OCI-LY1 (cell line): ENCODE results near the gene ICAM2.

Source experiments
- H2AFZ ChIP-seq: fragments of 200-600 bp; sonication (generic), shearing (Covaris generic); 2 replicates; pipeline ENCODE4 v1.6.0; 2014; ENCODE audit warnings: antibody characterized with exemption, mild to moderate bottlenecking, low read length
- H3F3A ChIP-seq: fragments of 200-600 bp; sonication (generic), shearing (Covaris generic); 2 replicates; pipeline ENCODE4 v1.6.0; 2014; ENCODE audit warnings: mild to moderate bottlenecking, antibody characterized with exemption, low read length, moderate library complexity; ENCODE audit not compliant: insufficient read depth
- H3K27ac ChIP-seq: fragments of 200-600 bp; sonication (generic); 2 replicates; pipeline ENCODE4 v1.5.1; 2014; ENCODE audit warnings: low read length, mixed run types, mild to moderate bottlenecking, low read depth; ENCODE audit not compliant: poor library complexity, severe bottlenecking
- H3K27me3 ChIP-seq: fragments of 200-600 bp; sonication (generic); 2 replicates; pipeline ENCODE4 v1.6.0; 2014; ENCODE audit warnings: antibody characterized with exemption, mild to moderate bottlenecking, low read length, moderate library complexity; ENCODE audit not compliant: insufficient read depth
- H3K36me3 ChIP-seq: fragments of 200-600 bp; sonication (generic); 2 replicates; pipeline ENCODE4 v1.6.1; 2014; ENCODE audit warnings: mild to moderate bottlenecking, antibody characterized with exemption, low read length, moderate library complexity, mixed read lengths; ENCODE audit not compliant: insufficient read depth
- H3K4me1 ChIP-seq: fragments of 200-600 bp; sonication (generic); 2 replicates; pipeline ENCODE4 v1.5.1; 2014; ENCODE audit warnings: mild to moderate bottlenecking, low read length, moderate library complexity; ENCODE audit not compliant: insufficient read depth, severe bottlenecking
- H3K4me2 ChIP-seq: fragments of 200-600 bp; sonication (generic), shearing (Covaris generic); 2 replicates; pipeline ENCODE4 v1.6.1; 2014; ENCODE audit warnings: low read length
- H3K4me3 ChIP-seq: fragments of 200-600 bp; sonication (generic); 2 replicates; pipeline ENCODE4 v1.5.1; 2014; ENCODE audit warnings: low read length, low read depth, mild to moderate bottlenecking, mixed read lengths; ENCODE audit not compliant: poor library complexity, severe bottlenecking
- H3K79me2 ChIP-seq: fragments of 200-600 bp; shearing (Covaris generic); 2 replicates; pipeline ENCODE4 v1.6.1; 2016; ENCODE audit warnings: mixed run types, low read length, mixed read lengths; ENCODE audit not compliant: insufficient read depth
- H3K9ac ChIP-seq: fragments of 200-600 bp; sonication (generic), shearing (Covaris generic); 2 replicates; pipeline ENCODE4 v1.6.1; 2014; ENCODE audit warnings: mild to moderate bottlenecking, low read length, mixed read lengths
- H3K9me2 ChIP-seq: fragments of 200-600 bp; sonication (generic), shearing (Covaris generic); 2 replicates; pipeline ENCODE4 v1.6.1; 2014; ENCODE audit warnings: low read depth, mild to moderate bottlenecking, low read length, mixed read lengths
- H3K9me3 ChIP-seq: fragments of 200-600 bp; shearing (Covaris generic); 2 replicates; pipeline ENCODE4 v1.6.1; 2014; ENCODE audit warnings: low read length, mixed read lengths
- H4K20me1 ChIP-seq: fragments of 200-600 bp; sonication (generic), shearing (Covaris generic); 2 replicates; pipeline ENCODE4 v1.6.0; 2016; ENCODE audit warnings: mild to moderate bottlenecking, low read length; ENCODE audit not compliant: insufficient read depth
- EZH2 ChIP-seq: fragments of 200-600 bp; sonication (generic), shearing (Covaris generic); IDR thresholded peaks from 2 replicates; pipeline ENCODE4 v1.8.0; 2017; ENCODE audit warnings: borderline replicate concordance, mixed run types, mild to moderate bottlenecking, antibody characterized with exemption, low read length, moderate library complexity, mixed read lengths
- TF ChIP-seq, protein P1 (sequence below): fragments of 200-600 bp; sonication (generic), shearing (Covaris generic); IDR thresholded peaks from 2 replicates; pipeline ENCODE4 v1.5.1; 2017; ENCODE audit warnings: mild to moderate bottlenecking, antibody characterized with exemption, low read length, moderate library complexity, mixed read lengths

Gene ICAM2

DNA sequence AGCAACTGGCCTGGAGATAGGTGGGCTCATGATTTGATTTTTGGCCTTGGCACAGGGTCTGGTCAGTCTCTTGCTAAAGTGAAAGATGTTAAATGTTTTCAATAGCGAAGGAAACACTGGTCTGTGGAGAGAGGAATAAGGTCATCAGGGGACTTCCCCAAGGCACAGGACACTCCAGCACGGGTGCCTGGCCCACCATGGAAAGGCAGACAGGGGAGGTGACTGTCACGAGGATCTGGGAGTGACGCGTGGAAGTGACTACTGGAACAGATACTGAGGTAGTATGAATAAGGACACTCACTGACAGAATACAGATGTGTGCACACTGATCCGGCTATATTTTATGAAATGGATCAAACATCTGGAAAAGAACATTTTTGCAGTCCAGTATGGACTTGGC is 16.7 kb upstream of the ICAM2 start:
- no peak overlapping the region for H3K9ac ChIP-seq
- no peaks in the 10 kb centered on the region for H4K20me1 ChIP-seq
- H2AFZ ChIP-seq: no peak overlapping the region
- no peaks in the 10 kb centered on the region for H3K27me3 ChIP-seq
- H3K9me2 ChIP-seq: no peaks in the 10 kb centered on the region
- H3K4me3 ChIP-seq: no peak overlapping the region
- H3K79me2 ChIP-seq: no peaks in the 10 kb centered on the region
- no peaks in the 10 kb centered on the region for H3K9me3 ChIP-seq
- no peaks in the 10 kb centered on the region for H3F3A ChIP-seq
- no peaks in the 10 kb centered on the region for H3K4me1 ChIP-seq
- TF ChIP-seq, protein P1, sequence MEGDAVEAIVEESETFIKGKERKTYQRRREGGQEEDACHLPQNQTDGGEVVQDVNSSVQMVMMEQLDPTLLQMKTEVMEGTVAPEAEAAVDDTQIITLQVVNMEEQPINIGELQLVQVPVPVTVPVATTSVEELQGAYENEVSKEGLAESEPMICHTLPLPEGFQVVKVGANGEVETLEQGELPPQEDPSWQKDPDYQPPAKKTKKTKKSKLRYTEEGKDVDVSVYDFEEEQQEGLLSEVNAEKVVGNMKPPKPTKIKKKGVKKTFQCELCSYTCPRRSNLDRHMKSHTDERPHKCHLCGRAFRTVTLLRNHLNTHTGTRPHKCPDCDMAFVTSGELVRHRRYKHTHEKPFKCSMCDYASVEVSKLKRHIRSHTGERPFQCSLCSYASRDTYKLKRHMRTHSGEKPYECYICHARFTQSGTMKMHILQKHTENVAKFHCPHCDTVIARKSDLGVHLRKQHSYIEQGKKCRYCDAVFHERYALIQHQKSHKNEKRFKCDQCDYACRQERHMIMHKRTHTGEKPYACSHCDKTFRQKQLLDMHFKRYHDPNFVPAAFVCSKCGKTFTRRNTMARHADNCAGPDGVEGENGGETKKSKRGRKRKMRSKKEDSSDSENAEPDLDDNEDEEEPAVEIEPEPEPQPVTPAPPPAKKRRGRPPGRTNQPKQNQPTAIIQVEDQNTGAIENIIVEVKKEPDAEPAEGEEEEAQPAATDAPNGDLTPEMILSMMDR: no peak
- TF ChIP-seq EZH2: no peak
- H3K27ac ChIP-seq: no peak overlapping the region
- no peaks in the 10 kb centered on the region for H3K36me3 ChIP-seq
- no peak overlapping the region for H3K4me2 ChIP-seq

DNA sequence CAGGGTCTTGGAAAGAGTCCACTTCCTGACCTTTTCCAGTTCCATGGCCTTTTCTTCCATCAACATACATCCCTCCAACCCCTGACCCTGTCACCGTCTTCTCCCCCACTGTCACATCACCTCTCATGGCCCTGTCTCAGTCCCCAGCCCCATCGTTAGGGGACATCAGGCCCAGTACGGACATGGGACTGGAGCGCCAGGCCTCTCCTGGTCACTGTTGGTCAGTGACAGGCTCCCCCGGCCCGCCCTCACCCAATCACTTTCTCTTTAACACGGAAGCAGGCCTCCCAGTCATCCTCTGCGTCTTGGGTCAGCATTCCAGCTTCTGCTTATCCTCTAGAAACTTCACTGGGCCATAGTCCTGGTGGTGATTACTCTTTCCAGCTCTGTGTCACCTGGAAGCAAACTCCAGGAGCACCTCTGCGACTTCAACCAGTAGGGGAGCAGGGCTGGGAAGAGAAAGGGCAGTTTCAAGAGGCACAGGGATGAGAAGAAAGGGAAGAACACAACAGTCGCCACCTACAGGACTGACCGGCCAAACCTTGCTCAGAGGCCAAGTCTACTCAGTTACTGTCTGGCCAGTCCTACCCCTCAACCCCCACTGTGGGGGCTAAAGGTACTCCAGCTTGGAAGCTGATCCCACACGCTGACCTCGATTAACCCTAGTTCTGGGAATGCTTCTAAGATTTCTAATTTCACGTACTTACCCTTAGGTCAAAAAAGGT is 15.9 kb upstream of the ICAM2 start:
- Histone ChIP-seq H4K20me1 (no peaks in the 10 kb centered on the region), H3K9me2 (no peaks in the 10 kb centered on the region), H3K79me2 (no peaks in the 10 kb centered on the region), H3K36me3 (no peaks in the 10 kb centered on the region), H3K9me3 (no peaks in the 10 kb centered on the region), H3F3A (no peaks in the 10 kb centered on the region), H3K4me1 (no peaks in the 10 kb centered on the region), H3K9ac (no peak overlapping the region), H3K27ac (no peak overlapping the region), H3K4me3 (no peak overlapping the region), H2AFZ (no peak overlapping the region), H3K4me2 (no peak overlapping the region), H3K27me3 (no peaks in the 10 kb centered on the region)
- TF ChIP-seq, protein P1: peak; percentile 23; the same call in 1 of the 2 replicates
- no peak for TF ChIP-seq EZH2

DNA sequence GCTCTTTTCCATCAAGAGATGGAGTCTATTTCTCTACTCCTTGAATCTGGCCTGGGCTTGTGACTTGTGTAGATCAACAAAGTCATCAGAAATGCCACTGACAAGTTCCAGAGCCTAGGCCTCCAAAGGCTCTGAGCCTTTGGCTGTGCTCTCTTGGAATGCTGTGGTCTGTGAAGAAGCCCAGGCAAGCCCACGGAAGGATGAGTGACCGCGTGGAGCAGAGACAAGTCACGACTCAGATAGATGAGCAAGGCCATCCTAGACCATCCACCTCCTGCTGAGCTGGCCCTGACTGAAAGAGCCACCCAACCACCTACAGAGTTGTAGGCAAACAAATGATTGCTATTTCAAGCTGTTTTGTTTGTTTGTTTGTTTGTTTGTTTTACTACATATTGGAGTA is 11.6 kb upstream of the ICAM2 start:
- H3K9me3 ChIP-seq: no peaks in the 10 kb centered on the region
- H3K36me3 ChIP-seq: no peaks in the 10 kb centered on the region
- no peaks in the 10 kb centered on the region for H3K79me2 ChIP-seq
- no peak overlapping the region for H3K4me2 ChIP-seq
- no peak overlapping the region for H3K27ac ChIP-seq
- H3K4me3 ChIP-seq: no peak overlapping the region
- H3K9me2 ChIP-seq: no peaks in the 10 kb centered on the region
- no peaks in the 10 kb centered on the region for H3F3A ChIP-seq
- no peaks in the 10 kb centered on the region for H4K20me1 ChIP-seq
- H3K9ac ChIP-seq: no peak overlapping the region
- H2AFZ ChIP-seq: no peak overlapping the region
- no peak for TF ChIP-seq EZH2
- TF ChIP-seq, protein P1: no peak
- peaks cover 5% of the 10 kb centered on the region for H3K4me1 ChIP-seq
- H3K27me3 ChIP-seq: no peaks in the 10 kb centered on the region
